ENCODE results near the gene TULP1.

DNA sequence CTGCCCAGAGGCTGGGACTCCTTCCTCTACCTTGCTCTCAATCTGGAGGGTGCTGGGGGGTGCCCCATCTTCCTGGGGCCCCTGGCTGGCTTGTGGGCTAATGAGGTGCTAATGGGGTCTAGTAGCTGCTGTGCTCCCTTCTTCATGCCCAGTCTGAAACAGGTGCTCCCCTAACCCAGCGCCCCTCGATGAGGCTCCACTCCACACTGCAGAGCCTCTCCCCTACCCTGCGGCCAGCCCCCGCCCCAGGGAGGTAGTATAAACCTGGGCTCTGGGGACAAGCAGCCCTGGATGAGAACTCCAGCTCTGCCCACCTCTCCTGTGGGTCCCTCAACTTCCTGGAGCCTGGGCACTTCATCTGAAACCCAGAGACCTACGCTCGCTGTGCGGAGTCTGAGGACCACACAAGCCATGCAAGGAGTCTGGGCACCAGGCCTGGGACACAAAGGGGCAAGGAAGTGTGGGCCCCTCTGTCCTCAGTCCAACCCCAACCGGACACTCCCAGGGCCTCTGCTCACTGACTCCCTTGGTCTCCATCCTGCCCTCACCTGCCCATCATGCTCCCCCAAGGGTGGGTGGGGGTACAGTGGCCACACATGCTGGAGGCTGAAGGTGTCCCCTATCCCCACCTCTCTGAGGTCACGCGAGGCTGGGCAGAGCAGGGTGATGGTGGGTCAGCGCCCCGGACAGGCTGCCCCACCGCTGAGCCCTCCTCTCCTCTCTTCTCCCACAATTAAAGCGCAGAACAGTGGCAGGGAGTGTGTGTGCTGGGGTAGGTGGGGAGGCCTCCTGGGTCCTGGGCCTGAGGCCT lies 38.4 kb downstream of the TULP1 start:
- TF ChIP-seq CTCF (IDR thresholded peaks at IDR 0.05; ENCODE audit: low read depth, low read length): no peak
- peak; percentile 36 for TF ChIP-seq POLR2A (IDR thresholded peaks at IDR 0.05; ENCODE audit: extremely low read depth, insufficient read length)

Measured in NB4 (cell line).